HG02763 (cell line): ENCODE measurements around the gene GTPBP4.

Experiments
- ATAC-seq: cut with Tn5 transposase; IDR thresholded peaks from one replicate; pipeline ENCODE4 v1.9.1; 2021; ENCODE audit warnings: mild to moderate bottlenecking, moderate library complexity; ENCODE audit not compliant: unreplicated experiment

GTPBP4 gene

DNA sequence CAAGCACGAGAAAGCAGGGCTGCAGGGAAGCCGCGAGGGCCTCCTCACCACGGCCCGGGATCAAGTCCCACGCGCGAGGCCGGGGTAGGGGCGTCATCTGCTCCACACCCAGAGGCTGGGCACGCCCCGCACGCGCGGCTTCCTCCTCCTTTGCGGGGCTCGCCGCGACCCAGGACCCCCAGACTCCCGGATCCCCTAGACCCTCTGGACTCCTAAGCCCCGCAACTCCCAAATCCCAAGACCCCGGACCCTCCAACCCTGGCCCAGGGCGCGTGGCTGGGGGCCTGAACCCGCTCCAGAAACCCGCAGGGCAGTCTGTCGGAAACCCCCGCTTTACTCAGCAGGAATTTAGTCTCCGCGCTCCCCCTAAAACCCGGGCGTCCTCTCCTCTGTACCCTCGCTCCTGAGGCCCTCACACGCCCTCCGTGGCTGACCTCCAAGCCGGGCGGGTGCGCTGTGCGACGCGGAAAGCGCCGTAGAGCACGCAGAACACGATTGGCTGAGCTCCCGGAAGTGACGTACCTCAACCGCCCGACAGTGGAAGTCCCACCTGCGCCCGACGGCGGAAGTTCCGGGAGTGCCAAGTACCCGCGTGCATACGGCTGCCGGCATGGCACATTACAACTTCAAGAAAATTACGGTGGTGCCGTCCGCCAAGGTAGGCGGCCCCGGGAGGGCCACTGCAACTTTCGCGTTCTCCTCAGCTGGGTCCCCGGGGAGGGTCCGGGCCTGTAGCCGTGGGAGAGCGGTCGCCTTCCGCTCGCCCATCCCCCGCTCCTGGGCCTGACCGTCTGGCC lies at the start of gene GTPBP4:
Gene GTPBP4, plus strand, starts transcription at position 565 of the 797 bp plus-strand sequence. Its CDS starts 46 bp downstream, at position 611.
- ATAC-seq: peak; percentile 95

DNA sequence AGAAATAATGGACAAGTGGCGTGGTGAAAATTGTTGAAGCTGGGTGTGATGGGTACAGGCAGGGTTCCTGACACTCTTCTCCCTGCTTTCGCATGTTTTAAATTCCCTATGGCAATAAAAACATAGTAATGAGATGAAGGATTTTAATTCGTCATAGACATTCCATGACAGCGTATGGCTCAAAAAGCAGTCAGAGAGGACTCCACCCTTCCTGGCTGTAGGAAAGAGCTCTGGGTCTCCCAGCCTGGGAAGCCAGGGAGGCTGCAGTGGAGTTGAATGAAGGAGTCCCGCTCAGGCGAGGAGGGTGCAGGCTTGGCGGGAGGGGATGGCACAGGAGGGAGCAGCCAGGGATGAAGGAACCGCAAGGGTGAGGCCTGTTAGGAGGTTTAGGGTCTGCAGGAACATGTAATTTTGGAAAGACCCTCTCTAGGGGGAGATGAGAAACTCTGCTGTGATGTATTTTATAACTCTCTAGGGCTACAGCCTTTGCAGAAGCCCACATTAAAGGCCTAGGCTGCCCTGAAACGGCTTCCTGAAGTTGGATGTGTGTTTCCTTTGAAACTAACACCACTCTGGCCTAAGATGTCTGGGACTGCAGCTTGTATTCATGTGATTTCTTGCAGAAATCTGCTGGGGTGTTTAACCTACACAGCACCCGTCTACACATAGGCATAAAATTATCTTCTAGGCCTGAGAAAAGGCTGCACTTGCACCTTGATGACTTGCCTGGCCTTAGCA lies 49.1 kb upstream of the GTPBP4 start:
- ATAC-seq: no peak

DNA sequence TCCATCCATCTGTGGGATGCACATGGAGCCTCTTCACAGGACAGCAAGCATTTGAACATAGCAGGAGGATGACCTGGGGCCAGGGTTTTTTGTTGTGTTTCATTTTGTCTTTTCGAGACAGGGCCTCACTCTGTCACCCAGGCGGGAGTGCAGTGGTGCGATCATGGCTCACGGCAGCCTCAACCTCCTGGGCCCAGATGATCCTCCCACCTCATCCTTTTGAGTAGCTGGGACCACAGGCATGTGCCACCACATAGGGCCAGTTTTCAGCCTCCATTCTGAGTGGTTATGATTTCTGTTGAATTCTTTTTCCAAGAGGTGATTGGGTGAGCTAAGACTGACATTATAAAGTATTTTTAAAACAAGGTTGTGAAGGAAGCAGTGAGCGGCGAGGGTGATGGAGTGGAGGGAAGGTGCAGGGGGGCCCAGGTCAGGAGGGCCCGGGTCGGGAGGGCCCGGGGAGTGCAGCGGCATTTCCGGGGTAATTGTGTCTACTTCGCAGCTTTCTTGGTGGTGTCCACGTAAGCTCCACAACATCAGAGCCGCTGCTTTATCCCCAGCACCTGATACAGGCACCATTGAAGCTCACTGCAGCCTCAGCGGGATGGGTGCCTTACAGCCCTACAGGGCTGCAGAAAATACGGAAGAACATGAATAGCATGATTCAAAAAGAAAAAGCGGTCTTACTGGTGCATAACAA lies 44.8 kb upstream of the GTPBP4 start:
- ATAC-seq: no peak

DNA sequence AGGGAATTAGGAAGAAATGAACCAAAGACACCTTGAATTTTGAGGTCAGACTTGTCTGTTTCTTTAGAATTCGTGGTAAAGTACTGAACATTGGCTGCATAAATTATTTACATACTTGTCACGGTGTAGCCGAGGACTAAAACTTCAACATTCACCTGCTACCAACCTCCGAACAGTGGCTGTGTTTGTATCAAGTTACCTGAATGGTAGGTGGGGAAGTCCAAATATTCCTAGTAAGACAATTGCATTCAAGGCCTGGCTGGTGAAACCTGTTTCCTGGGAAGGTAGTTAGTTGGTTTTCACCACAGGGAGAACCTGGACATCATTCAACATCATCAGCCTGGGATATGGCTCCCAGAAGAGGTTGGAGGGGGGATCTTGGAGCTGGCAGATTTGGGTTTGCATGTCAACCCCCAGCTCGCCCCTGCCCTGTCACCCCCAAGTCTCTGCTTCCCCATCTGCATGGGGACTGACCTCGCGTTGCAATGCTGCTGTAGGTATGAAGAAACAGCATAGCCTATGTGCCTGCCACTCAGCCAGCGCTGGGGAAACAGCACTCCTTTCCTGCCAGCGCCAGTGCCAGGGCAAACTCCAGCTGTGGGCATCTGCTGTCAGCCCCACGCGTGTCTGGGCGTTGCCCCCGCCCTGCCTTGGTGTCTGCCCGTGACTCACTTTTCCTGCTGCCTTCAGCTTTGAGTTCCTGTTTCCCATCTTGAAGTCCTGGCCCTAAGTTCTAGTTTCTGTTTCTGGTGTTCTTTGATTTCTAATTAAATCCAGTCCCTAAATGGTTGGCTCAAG lies 44.0 kb upstream of the GTPBP4 start:
- ATAC-seq: no peak

DNA sequence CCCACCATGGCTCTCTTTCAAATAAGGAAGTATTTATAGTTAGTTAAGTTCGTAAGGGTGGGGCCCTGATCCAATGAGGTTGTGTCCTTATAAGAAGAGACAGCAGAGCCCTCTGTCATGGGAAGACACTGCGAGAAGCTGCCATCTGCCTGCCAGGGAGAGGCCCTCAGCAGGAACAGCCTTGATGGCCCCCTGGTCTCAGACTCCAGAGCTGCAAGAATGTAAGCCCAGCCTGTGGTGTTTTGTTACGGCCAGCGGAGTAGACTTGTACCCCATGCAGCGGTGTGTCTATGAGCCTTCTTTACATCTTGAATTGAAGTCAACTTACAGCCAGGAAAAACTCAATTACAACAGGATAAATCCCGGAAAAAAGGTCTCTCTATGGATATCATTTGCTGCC lies 42.5 kb upstream of the GTPBP4 start:
- no peak for ATAC-seq

DNA sequence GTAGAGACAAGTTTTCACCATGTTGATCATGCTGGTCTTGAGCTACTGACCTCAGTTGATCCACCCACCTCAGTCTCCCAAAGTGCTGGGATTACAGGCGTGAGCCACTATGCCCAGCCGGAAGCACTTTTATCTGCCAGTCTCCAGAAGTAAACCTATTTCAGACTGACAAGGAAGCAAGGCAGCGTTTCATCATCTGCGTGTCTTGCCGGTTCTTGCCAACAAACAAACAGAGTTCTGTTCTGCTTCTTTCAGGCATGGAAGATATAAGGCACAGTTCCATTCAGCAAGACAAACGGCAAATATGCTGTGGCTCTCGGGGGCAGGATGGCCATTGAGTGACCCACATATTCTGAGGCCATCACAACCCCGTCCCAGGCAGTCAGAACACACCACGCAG lies 41.2 kb upstream of the GTPBP4 start:
- ATAC-seq: no peak

DNA sequence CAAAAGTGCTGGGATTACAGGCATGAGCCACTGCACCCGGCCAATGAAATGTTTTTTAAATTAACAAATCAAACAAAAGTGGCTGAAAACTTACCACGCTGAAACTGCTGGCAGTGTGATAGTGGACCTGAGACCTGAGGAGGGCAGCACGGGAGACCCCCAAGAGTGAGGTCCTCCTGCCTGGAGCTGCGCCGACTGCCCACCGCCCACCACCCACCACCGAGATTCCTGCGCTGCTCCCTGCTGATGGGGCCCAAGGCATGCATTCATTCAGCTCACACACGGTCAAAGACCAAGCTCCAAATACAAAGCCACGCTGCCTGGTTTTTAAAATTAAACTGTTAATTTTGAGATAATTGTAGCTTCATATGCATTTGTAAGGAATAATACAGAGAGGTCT lies 40.4 kb upstream of the GTPBP4 start:
- ATAC-seq: no peak

DNA sequence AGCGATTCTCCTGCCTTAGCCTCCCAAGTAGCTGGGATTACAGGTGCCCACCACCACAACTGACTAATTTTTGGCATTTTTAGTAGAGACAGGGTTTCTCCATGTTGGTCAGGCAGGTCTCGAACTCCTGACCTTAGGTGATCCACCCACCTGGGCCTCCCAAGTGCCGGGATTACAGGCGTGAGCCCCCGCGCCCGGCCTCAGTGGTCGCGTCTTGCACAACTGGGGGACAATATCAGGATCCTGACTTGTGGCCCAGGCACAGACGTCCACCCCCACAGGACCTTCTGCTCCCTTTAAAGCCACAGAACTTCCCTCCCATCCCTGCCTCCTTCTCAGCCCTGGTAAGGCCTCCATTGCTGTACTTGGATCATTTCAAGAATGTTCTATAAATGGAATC lies 39.9 kb upstream of the GTPBP4 start:
- ATAC-seq: no peak

DNA sequence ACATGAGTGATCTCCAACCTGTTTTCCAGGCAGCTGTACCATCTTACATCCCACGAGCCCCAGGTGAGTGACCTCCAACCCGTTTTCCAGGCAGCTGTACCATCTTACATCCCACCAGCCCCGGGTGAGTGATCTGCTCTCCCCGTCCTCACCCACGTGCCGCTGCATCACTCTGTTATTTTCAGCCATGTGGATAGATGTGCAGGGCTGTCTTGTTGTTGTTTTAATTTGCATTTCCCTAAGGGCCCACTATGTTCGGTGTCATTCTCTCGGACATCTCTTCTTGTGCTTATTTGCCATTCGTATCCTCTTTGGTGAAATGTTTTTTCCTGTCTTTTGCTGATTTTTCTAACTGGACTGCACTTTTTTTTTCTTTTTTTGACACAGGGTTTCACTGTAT lies 38.8 kb upstream of the GTPBP4 start:
- ATAC-seq: no peak

DNA sequence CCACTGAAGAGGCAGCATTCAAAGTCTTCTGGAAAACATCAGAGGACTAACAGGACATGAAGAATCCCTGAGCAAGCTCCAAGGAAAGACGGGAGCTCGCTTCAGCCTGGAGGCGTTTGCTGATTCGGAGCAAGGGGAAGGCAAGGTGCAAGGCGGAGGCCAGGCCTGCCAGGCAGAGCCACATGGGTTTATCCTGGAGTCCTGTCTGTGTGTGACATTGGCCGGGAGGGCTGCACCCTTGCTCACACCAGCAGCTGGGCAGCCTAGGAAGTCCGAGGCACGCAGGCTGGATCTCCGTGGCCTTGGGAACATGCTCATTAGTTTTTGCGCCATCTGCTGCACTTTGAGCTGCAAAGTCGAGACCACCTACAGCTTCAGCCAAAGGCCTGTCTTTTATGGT lies 34.4 kb upstream of the GTPBP4 start:
- no peak for ATAC-seq

DNA sequence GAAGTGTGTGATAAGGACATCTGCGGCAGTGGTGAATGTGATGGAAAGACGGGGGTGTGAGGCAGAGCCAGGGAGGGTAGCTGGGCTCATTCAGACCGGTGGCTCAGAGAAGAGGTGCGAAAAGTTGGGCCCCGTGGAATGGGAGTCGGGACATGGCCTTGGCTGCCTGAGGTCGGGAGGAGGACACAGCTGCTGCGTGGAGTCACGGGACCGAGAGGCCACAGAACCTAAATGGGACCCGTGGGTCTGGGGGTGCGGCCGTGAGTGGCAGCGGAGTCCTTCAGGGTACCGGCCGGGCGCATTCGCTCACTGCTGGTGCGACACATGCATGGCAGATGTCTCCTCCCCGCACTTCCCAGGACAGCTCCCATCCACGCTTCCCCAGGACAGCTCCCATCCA lies 33.8 kb upstream of the GTPBP4 start:
- ATAC-seq: no peak

DNA sequence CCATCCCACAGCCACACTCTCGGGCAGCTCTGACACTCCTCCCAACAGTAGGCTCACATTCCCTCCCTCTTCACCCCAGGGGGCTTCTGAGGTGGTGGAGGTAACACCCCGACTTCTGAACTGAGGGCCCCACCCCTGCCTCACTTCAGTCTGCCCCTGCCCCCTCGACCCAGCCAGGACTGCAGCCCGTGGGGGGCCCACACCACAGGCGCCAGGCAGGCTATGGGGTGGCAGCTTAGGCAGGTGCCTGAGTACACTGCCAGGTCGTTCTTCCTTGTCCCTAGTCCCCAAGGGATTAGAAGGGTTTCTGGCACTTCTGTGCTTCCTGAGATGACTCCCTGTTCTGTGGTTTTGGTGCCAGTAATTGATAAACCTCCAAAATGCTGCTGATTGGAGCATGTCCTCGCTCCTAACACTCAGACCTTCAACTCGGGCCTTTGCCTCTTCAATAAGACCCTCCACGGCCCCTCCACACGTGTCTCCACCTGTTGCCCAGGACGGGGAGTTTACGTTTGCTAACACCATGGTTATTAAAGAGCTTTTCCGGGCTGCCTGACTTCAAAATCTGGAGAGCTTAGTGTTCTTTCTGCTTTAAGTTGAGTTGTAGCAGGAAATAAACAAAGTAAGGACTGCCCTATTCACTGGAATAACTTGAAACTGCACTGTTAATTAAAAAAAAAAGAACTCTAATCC lies 33.0 kb upstream of the GTPBP4 start:
- no peak for ATAC-seq

DNA sequence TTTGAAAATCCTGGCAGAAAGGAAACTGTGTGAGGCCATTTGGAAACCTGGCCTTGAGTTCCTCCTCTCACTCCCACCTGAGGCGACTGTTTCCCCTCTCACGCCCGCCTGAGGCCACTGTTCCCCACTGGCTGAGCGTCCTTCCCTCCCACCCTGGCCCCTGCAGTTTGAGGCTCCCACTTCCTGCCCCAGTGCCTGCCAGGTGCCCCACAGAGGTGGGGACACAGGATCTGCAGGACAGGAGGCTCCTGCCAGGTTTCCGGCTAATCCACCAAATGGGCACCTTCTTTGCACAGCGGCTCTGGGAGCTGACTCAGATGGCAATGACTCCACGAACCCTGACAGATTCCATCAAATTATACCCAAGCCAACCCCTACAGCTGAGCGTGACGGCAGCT lies 32.4 kb upstream of the GTPBP4 start:
- ATAC-seq: no peak

DNA sequence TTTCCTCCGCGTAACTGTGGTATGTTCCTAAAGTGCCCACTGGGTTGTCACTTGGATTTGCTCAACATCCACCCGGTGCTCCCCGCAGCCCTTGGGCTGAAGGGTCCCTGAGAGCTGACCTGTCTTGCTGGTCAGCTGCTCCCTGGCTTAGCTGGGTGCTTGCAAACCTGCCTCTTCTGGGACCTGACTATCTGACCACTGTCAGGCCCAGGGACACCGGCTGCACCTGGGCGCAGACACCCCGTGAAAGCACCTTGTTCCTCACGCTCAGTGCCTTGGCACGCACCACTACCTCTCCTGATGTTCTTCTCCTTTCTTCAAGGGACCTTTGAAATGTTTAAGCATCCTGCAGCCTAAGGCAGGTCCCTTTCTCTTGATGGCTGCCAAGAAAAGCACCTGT lies 30.1 kb upstream of the GTPBP4 start:
- no peak for ATAC-seq

DNA sequence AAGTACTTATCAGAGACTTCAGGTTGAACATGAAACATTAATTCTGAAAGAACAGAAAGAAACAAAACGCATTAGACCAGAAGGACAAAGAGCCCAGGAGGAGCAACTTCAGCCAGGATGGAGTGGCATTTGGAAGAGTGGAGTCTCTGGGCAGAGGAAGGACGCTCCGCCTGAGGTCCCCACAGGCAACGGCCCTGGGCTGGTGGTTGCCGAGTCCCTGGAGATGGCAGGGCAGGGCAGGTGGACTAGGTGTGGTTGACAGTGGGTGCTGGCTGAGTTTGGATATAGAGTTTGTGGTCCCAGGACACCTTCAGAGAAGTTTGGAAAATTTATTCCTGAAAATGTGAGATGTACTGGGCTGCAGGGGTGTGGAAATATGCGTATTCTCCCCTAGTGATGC lies 29.4 kb upstream of the GTPBP4 start:
- no peak for ATAC-seq

DNA sequence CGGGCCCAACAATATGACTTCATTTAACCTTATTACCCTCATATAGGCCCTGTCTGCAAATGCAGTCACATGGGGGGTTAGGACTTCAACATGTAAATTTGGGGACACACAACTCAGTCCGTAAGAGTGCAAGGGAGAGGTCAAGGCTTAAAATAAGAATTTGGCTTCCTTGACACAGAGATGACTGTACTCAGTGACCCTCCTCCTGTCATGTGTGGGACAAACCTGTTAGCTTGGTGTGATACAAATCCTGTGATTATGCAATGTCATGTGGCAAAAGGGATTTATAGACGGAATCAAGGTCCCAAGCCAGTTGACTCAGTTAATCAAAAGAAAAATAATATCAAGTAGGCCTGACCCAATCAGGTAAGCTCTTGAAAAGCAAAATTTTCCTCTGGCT lies 25.9 kb upstream of the GTPBP4 start:
- ATAC-seq: no peak

DNA sequence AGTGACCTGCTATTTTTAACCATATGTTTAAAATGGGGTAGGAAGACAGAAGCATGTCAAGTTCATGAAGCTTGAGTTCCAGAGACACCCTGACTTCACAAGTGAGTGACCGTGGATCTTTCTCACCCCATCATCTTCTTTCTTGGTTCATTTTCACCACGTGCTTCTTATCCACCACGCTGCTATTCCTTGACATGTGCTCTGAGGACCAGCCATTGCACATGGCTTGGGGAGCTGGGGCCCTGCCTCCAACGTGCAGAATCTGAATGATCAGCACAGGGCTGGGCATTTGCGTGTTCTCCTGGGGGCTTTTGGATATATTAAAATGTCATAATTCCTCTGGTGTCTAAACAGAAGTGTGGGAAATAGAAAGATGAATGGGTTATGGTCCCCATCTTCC lies 25.0 kb upstream of the GTPBP4 start:
- no peak for ATAC-seq

DNA sequence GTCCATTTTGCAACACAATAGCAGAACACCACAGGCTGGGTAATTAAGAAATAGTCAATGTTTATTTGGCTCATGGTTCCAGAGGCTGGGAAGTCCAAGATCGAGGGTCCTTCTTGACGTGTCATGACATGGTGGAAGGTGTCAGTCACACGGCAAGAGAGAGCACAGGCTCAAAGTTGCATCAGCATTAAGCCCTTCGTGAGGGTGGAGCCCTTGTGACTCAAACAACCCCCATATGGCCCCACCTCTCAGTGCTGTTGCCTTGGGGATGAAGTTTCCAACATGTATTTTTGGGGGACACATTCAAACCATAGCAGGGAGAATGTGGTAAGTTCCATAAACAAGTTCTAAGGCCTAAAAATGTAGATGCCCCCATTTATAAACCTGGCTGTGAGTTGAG lies 24.6 kb upstream of the GTPBP4 start:
- no peak for ATAC-seq

DNA sequence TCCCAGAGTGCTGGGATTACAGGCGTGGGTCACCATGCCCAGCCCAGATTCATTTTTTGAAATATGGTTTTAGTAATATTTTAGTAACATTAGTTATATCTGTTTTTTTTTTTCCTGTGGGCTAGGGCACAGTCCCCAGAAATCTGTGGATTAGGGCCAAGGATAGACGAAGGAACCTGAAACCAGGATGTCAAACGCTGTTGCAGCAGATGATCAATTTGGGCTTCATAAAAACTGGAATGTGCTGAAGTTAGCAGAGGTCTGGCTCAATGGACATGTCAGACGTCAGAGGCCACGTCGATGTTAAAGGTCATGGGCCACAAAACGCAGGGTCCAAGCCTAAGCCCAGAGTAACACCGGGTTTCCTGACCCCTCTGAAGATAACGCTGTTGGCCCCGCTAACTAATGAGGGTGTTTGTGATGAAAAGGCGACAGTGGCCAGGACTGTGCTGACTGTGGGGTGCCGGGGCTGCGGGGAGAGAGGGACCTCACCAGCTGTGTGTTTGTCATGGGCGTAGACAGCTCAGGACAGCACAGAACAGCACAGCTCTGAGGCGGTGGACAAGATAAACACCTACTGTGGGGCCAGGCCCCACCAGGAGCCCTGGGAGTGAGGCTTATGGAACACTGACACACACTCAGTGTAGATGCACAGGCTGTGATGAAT lies 23.8 kb upstream of the GTPBP4 start:
- no peak for ATAC-seq

DNA sequence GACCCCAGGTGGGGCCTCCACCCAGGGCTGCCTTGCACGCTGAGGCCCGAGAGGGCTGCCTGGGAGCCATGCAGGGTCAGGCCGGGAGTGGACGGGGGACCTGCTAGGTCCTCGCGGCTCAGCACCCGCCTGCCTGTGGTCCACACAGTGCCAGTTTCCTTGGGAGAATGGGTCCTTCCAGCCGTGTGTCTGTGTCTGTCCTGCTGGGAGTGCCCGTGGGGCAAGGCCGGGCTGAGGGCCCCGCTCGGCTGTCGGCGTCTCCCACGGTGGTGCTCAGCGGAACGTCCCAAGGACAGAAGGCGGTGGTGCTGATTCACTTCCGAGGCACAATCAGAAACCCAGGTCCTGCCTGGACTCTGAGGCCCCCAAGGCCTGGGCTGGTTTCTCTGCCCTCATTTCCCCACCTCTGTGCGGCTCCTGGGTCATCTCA lies 23.2 kb upstream of the GTPBP4 start:
- no peak for ATAC-seq
